Stimulated activated naive CD4-positive, alpha-beta T cell (primary cell): Measurements from ENCODE around the gene TMEM59.
A peak's percentile ranks its signal among the peaks of the same experiment; 100 is the strongest.
"Not testable (repeated sequence)": the region's sequence is repeated elsewhere in the genome, so short reads cannot be mapped to it uniquely, and the experiment has no call there.

Experiments used
- DNase-seq, 6 experiments: peaks; one replicate each; lab custom pipeline; 2025; lab: John Stamatoyannopoulos, UW

Gene TMEM59

DNA sequence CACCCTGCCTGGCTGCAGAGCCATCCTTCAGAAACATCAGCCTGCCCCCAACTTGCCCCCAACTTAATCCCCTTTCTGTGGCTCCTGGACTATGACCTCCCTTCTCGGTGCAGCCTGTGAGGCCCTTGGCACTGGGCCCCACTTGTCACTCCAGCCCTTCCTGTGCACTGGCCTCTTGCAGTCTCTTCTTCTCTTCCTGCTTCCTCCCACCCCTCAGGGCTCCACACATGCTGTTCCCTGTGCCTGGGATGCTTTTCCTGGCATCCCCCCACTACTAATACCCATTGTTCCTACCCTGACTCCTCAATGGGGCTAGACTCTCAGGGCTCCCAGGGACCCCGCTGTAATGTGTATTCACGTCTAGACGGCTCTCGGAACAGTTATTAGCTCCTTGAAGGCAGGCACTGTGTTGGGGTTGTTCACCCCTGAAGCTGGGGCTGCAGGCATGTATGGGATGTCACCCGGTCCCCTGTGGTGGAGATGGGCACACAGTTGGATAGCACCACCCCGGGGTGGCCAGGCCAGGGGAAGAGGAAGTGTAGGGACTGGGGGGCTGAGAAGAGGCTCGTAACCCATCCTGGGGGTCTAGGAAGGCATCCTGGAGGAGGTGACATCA lies 39.5 kb downstream of the TMEM59 start:
- DNase-seq: no peak

GRCh38 chr1:54012863-54013262 lies 40.1 kb downstream of the TMEM59 start:
- no peak for DNase-seq

DNA sequence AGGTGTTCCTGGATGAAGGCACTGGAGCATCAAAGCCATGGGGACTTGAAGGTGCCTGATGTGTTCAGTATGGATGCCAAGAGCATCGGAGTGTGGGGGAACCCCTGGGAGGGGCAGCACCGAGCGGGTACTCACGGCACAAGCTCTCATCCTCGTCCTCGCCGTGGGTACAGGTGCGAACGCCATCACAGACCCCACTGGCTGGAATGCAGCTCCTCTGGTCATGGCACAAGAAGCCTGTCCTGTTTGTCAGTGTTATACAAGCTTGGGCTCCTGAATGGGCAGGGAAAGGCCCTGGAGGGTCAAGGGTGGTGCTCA lies 41.0 kb downstream of the TMEM59 start:
- no peak for DNase-seq

GRCh38 chr1:54011316-54012007 lies 41.5 kb downstream of the TMEM59 start:
- no peak for DNase-seq

- DNase-seq: no peak
Observed at GRCh38 chr1:54010415-54011117, 42.4 kb downstream of the TMEM59 start.

DNA sequence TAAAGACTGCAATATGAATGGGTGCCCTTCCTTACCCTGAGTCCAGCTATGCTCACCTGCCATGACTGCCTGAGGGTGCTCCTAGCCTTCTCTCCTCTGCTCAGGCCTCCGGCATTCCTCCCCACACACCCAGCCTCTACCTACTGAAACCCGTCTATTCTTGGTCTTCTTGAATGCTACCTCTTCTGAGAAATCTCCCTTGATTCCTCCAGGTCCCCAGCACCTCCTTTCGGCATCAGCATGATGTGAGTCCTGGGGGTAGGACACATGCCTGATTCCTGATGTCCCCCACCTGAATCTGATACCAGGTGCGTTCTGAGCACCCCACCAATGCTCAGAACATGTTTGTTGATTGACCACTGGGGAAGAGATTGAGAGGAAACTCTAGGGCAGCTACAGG lies 43.6 kb downstream of the TMEM59 start:
- no peak for DNase-seq

GRCh38 chr1:54008876-54009275 lies 44.1 kb downstream of the TMEM59 start:
- DNase-seq: no peak

- no peak for DNase-seq
Observed at GRCh38 chr1:54007613-54008012, 45.4 kb downstream of the TMEM59 start.

DNA sequence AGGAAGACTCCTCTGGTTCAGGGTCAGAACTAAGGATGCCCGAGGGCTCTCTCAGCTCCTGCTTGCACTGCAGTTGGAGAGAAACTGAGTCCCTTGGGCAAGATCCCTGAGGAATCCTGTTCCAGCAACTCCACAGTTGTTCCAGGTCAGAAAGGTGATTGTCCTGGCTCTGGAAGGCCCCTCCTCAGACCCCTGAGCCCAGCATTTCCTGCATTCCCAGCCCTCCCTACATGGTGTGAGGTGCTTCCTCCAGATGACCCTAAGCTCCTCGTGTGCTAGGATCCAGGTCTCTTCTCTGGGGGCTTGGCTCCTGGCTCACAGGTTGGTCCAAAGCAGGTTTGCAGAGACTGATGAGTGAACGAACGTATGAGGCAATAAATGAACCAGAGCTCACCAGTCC lies 46.5 kb downstream of the TMEM59 start:
- no peak for DNase-seq

DNA sequence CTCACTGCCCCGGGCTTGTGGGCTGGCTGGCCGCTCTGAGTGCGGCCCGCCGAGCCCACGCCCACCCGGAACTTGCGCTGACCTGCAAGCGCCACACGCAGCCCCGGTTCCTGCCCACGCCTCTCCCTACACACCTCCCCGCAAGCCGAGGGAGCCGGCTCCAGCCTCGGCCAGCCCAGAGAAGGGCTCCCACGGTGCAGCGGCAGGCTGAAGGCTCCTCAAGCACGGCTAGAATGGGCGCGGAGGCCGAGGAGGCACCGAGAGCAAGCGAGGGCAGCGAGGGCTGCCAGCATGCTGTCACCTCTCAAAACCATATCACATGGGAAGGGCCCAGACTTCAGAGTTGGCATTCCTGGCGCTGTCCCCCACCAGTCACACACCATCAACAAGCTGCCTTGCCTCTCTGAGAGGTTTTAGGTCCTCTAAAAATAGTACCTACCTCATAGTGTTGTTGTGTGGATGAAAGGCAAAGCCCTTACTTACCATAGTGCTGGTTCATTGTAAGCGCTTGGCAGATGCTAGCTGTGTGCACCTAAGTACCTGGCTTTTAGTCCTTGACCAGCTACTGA lies 48.4 kb downstream of the TMEM59 start:
- DNase-seq: no peak

GRCh38 chr1:54003750-54004480 lies 49.1 kb downstream of the TMEM59 start:
- DNase-seq: not testable (repeated sequence)

- no peak for DNase-seq
Observed at GRCh38 chr1:54003249-54003646, 49.8 kb downstream of the TMEM59 start.

GRCh38 chr1:54002544-54003248 lies 50.3 kb downstream of the TMEM59 start:
- DNase-seq: no peak

DNA sequence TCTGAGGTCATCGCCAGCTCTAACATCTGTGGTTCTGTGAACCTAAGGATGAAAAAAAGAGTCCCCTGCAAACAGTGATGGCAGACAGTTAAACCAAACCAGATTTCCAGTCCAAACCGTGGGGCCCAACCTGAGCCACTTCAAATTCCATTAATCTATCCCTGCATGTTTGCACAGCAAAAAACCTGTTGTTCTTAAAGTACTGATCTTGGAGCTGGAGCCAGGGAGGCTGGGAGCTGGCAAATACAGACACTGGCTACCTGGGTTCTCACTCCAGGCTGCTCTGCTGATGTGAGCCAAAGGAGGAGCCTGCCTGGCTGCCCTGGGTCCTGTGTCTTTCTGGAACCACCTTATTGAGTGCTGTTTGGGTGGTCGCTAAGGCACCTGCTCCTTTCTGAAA lies 51.4 kb downstream of the TMEM59 start:
- DNase-seq: no peak

GRCh38 chr1:53999920-54000319 lies 53.1 kb downstream of the TMEM59 start:
- DNase-seq: no peak

DNA sequence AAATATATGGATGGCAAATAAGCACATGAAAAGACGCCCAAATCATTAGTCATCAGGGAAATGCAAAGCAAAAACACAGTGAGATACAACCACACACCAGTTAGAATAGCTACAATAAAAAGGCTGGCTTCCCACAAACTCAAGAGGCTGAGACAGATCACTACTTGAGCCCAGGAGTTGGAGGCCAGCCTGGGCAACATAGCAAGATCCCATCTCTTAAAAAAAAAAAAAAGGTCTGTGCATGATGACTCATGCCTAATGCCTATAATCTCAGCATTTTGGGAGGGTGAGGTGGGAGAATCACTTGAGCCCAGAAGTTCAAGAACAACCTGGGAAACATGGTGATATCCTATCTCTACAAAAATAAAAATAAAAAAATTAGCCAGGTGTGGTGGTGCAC lies 54.8 kb downstream of the TMEM59 start:
- no peak for DNase-seq

DNA sequence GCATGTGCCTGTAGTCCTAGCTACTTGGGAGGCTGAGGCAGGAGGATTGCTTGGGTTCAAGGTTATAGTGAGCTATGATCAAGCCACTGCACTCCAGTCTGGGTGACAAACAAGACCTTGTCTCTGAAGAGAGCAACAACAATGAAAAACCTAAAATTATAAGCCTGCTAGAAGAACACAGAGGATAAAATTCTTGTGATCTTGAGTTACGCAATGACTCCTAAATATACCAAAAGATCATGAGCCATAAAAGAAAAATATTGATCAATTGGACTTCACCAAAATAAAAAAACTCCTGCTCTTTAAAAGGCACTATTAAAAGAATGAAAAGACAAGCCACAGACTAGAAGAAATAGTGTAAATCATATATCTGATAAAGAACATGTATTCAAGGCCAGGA lies 57.3 kb downstream of the TMEM59 start:
- DNase-seq: no peak

GRCh38 chr1:53994516-53994915 lies 58.5 kb downstream of the TMEM59 start:
- DNase-seq: not testable (repeated sequence)

GRCh38 chr1:53992085-53992874 lies 60.7 kb downstream of the TMEM59 start:
- no peak for DNase-seq

DNA sequence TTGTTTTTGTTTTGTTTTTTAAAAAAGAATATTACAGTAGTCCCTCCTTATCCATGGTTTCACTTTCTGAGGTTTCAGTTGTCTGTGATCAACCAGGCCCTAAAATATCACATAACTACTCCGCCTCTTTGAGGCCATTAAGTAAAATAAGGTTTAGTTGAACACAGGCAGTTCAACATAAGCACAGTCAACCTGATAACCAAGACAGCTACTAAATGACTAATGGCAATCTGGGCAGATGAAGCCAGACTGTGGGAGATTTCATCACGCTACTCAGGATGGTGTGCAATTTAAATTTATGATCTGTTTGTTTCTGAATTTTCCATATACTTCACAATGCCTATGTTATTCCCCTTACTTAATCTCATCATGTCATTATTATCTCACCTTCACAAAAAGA lies 65.1 kb downstream of the TMEM59 start:
- DNase-seq: no peak

DNA sequence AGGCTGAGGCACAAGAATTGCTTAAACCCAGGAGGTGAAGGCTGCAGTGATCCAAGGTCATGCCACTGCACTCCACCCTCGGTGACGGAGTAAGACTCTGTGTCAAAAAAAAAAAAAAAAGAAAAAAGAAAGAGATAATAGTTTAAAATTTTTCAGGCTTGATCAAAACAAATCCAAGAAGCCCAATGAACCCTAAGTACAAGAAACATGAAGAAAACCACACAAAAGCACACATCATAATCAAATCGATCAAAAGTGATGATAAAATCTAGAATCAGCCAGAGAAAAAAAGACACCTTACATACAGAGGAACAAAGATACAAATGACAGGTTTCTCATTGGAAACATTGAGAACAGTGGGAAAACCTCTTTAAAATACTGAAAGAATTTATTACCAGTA lies 66.5 kb downstream of the TMEM59 start:
- peak in 4 of 6 experiments; percentile 4 to 70 (median 60) for DNase-seq
